ENCODE measurements around the gene C11orf16.
"Not testable (repeated sequence)": the region's sequence is repeated elsewhere in the genome, so short reads cannot be mapped to it uniquely, and the experiment has no call there.

The C11orf16 gene

GRCh38 chr11:8961401-8961800 is 28.7 kb upstream of the C11orf16 start:
- Histone ChIP-seq H3K36me3 (ENCODE audit: control insufficient read depth, insufficient read depth, low read length) (no peaks in the 10 kb centered on the region), H3K4me3 (ENCODE audit: low read depth, low read length) (no peak overlapping the region), H3K27ac (ENCODE audit: low read depth, low read length) (no peak overlapping the region), H3K4me1 (ENCODE audit: control insufficient read depth, insufficient read depth, low read length) (peaks cover 13% of the 10 kb centered on the region; the same call in 1 of the 2 replicates), H3K9ac (ENCODE audit: low read length) (no peak overlapping the region), H3K27me3 (ENCODE audit: control insufficient read depth, insufficient read depth, low read length) (no peaks in the 10 kb centered on the region), H3K9me3 (ENCODE audit: control insufficient read depth, insufficient read depth, low read depth, low read length) (no peaks in the 10 kb centered on the region)

- H3K9ac ChIP-seq (ENCODE audit: low read length) = no peak overlapping the region
- peaks cover 2% of the 10 kb centered on the region for H3K9me3 ChIP-seq (ENCODE audit: control insufficient read depth, insufficient read depth, low read depth, low read length)
- H3K4me1 ChIP-seq (ENCODE audit: control insufficient read depth, insufficient read depth, low read length) = peaks cover 13% of the 10 kb centered on the region; the same call in 1 of the 2 replicates
- peaks cover 8% of the 10 kb centered on the region for H3K36me3 ChIP-seq (ENCODE audit: control insufficient read depth, insufficient read depth, low read length)
- H3K4me3 ChIP-seq (ENCODE audit: low read depth, low read length) = no peak overlapping the region
- H3K27ac ChIP-seq (ENCODE audit: low read depth, low read length) = no peak overlapping the region
- no peaks in the 10 kb centered on the region for H3K27me3 ChIP-seq (ENCODE audit: control insufficient read depth, insufficient read depth, low read length)
These were observed 26.9 kb upstream of the C11orf16 start for GRCh38 chr11:8959546-8960166.

- peaks cover 20% of the 10 kb centered on the region for H3K36me3 ChIP-seq (ENCODE audit: control insufficient read depth, insufficient read depth, low read length)
- no peaks in the 10 kb centered on the region for H3K27me3 ChIP-seq (ENCODE audit: control insufficient read depth, insufficient read depth, low read length)
- H3K9me3 ChIP-seq (ENCODE audit: control insufficient read depth, insufficient read depth, low read depth, low read length) = peaks cover 2% of the 10 kb centered on the region
- no peak overlapping the region for H3K4me3 ChIP-seq (ENCODE audit: low read depth, low read length)
- H3K9ac ChIP-seq (ENCODE audit: low read length) = no peak overlapping the region
- peaks cover 10% of the 10 kb centered on the region; the same call in 1 of the 2 replicates for H3K4me1 ChIP-seq (ENCODE audit: control insufficient read depth, insufficient read depth, low read length)
- no peak overlapping the region for H3K27ac ChIP-seq (ENCODE audit: low read depth, low read length)
These were observed 24.1 kb upstream of the C11orf16 start for GRCh38 chr11:8956860-8957259.

GRCh38 chr11:8948886-8949285 is 16.1 kb upstream of the C11orf16 start:
- Histone ChIP-seq H3K9me3 (ENCODE audit: control insufficient read depth, insufficient read depth, low read depth, low read length) (no peaks in the 10 kb centered on the region), H3K27me3 (ENCODE audit: control insufficient read depth, insufficient read depth, low read length) (no peaks in the 10 kb centered on the region), H3K4me3 (ENCODE audit: low read depth, low read length) (no peak overlapping the region), H3K27ac (ENCODE audit: low read depth, low read length) (no peak overlapping the region), H3K4me1 (ENCODE audit: control insufficient read depth, insufficient read depth, low read length) (no peaks in the 10 kb centered on the region), H3K9ac (ENCODE audit: low read length) (no peak overlapping the region), H3K36me3 (ENCODE audit: control insufficient read depth, insufficient read depth, low read length) (peaks cover 11% of the 10 kb centered on the region)

GRCh38 chr11:8947230-8947943 is 14.6 kb upstream of the C11orf16 start:
- H3K4me1 ChIP-seq (ENCODE audit: control insufficient read depth, insufficient read depth, low read length) = no peaks in the 10 kb centered on the region
- no peak overlapping the region for H3K4me3 ChIP-seq (ENCODE audit: low read depth, low read length)
- no peaks in the 10 kb centered on the region for H3K9me3 ChIP-seq (ENCODE audit: control insufficient read depth, insufficient read depth, low read depth, low read length)
- H3K27me3 ChIP-seq (ENCODE audit: control insufficient read depth, insufficient read depth, low read length) = no peaks in the 10 kb centered on the region
- H3K9ac ChIP-seq (ENCODE audit: low read length) = no peak overlapping the region
- H3K27ac ChIP-seq (ENCODE audit: low read depth, low read length) = no peak overlapping the region
- H3K36me3 ChIP-seq (ENCODE audit: control insufficient read depth, insufficient read depth, low read length) = peaks cover 4% of the 10 kb centered on the region; the same call in 1 of the 2 replicates

- Histone ChIP-seq H3K4me1 (ENCODE audit: control insufficient read depth, insufficient read depth, low read length) (no peaks in the 10 kb centered on the region), H3K27me3 (ENCODE audit: control insufficient read depth, insufficient read depth, low read length) (no peaks in the 10 kb centered on the region), H3K9ac (ENCODE audit: low read length) (no peak within 1 kb of the TSS), H3K36me3 (ENCODE audit: control insufficient read depth, insufficient read depth, low read length) (no peaks in the 10 kb centered on the region), H3K27ac (ENCODE audit: low read depth, low read length) (no peak within 1 kb of the TSS), H3K9me3 (ENCODE audit: control insufficient read depth, insufficient read depth, low read depth, low read length) (no peaks in the 10 kb centered on the region), H3K4me3 (ENCODE audit: low read depth, low read length) (no peak within 1 kb of the TSS)
These were observed 9.8 kb upstream of the C11orf16 start, which contains the start of gene ASCL3 for GRCh38 chr11:8942518-8943066. TSS of gene ASCL3 (minus strand) at chr11:8943016. CDS start at chr11:8938161, 4,855 bp downstream.

GRCh38 chr11:8941341-8942103 is 8.8 kb upstream of the C11orf16 start:
- Histone ChIP-seq H3K27ac (ENCODE audit: low read depth, low read length) (no peak overlapping the region), H3K4me3 (ENCODE audit: low read depth, low read length) (no peak overlapping the region), H3K9ac (ENCODE audit: low read length) (no peak overlapping the region), H3K4me1 (ENCODE audit: control insufficient read depth, insufficient read depth, low read length) (no peaks in the 10 kb centered on the region), H3K27me3 (ENCODE audit: control insufficient read depth, insufficient read depth, low read length) (no peaks in the 10 kb centered on the region), H3K9me3 (ENCODE audit: control insufficient read depth, insufficient read depth, low read depth, low read length) (no peaks in the 10 kb centered on the region), H3K36me3 (ENCODE audit: control insufficient read depth, insufficient read depth, low read length) (no peaks in the 10 kb centered on the region)

GRCh38 chr11:8937659-8938058 is 4.9 kb upstream of the C11orf16 start:
- Histone ChIP-seq H3K36me3 (ENCODE audit: control insufficient read depth, insufficient read depth, low read length) (no peaks in the 10 kb centered on the region), H3K4me1 (ENCODE audit: control insufficient read depth, insufficient read depth, low read length) (peaks cover 19% of the 10 kb centered on the region), H3K4me3 (ENCODE audit: low read depth, low read length) (no peak overlapping the region), H3K27ac (ENCODE audit: low read depth, low read length) (no peak overlapping the region), H3K27me3 (ENCODE audit: control insufficient read depth, insufficient read depth, low read length) (no peaks in the 10 kb centered on the region), H3K9me3 (ENCODE audit: control insufficient read depth, insufficient read depth, low read depth, low read length) (no peaks in the 10 kb centered on the region), H3K9ac (ENCODE audit: low read length) (no peak overlapping the region)

- H3K9me3 ChIP-seq (ENCODE audit: control insufficient read depth, insufficient read depth, low read depth, low read length) = no peaks in the 10 kb centered on the region
- no peak overlapping the region for H3K4me3 ChIP-seq (ENCODE audit: low read depth, low read length)
- H3K36me3 ChIP-seq (ENCODE audit: control insufficient read depth, insufficient read depth, low read length) = no peaks in the 10 kb centered on the region
- H3K27me3 ChIP-seq (ENCODE audit: control insufficient read depth, insufficient read depth, low read length) = no peaks in the 10 kb centered on the region
- H3K27ac ChIP-seq (ENCODE audit: low read depth, low read length) = no peak overlapping the region
- no peak overlapping the region for H3K9ac ChIP-seq (ENCODE audit: low read length)
- peaks cover 24% of the 10 kb centered on the region for H3K4me1 ChIP-seq (ENCODE audit: control insufficient read depth, insufficient read depth, low read length)
These were observed 4.4 kb upstream of the C11orf16 start for GRCh38 chr11:8937159-8937558.

- H3K9me3 ChIP-seq (ENCODE audit: control insufficient read depth, insufficient read depth, low read depth, low read length); H3K27ac ChIP-seq (ENCODE audit: low read depth, low read length); H3K36me3 ChIP-seq (ENCODE audit: control insufficient read depth, insufficient read depth, low read length); H3K4me3 ChIP-seq (ENCODE audit: low read depth, low read length); H3K27me3 ChIP-seq (ENCODE audit: control insufficient read depth, insufficient read depth, low read length); H3K9ac ChIP-seq (ENCODE audit: low read length): not testable (repeated sequence)
- peaks cover 29% of the 10 kb centered on the region for H3K4me1 ChIP-seq (ENCODE audit: control insufficient read depth, insufficient read depth, low read length)
These were observed 3.0 kb upstream of the C11orf16 start for GRCh38 chr11:8935789-8936188.
